Fibroblast of lung (primary cell): ENCODE results near the gene ATG4B.

Experiments
- EZH2 ChIP-seq: IDR thresholded peaks from 2 replicates; pipeline ENCODE4 v1.5.1; 2012; ENCODE audit warnings: low read length, control low read depth, mild to moderate bottlenecking; ENCODE audit errors: missing control alignments
- TF ChIP-seq, protein P1 (sequence below), 2 donors: IDR thresholded peaks in 1 of 2; conservative IDR thresholded peaks in 1 of 2; 1 replicate in 1 of 2; 2 replicates in 1 of 2; pipeline ENCODE4 v1.5.1; 2011 to 2012; ENCODE audit warnings: low read length in 2 of 2, control low read depth in 1 of 2, inconsistent platforms in 1 of 2, low read depth in 1 of 2, mild to moderate bottlenecking in 1 of 2

DNA sequence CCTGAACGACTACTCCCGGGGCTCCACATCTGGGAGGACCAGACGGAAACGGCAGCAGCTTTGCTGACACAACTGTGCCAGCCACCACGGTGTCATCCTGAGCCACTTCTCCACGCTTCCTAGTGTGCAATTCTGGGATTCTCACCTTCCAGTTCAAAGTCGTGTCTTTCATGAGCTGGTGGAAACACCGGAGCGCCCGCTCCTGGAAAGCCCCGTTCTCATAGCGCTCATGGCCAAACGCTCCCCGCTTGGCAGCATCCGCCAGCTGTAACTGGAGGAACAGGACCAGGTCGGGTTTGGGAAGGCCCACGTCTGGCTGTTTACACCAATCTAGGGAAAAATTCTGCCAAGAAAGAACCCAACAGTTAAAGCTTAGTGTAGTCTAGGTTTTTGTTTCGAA is 40.8 kb downstream of the ATG4B start:
- TF ChIP-seq, protein P1, sequence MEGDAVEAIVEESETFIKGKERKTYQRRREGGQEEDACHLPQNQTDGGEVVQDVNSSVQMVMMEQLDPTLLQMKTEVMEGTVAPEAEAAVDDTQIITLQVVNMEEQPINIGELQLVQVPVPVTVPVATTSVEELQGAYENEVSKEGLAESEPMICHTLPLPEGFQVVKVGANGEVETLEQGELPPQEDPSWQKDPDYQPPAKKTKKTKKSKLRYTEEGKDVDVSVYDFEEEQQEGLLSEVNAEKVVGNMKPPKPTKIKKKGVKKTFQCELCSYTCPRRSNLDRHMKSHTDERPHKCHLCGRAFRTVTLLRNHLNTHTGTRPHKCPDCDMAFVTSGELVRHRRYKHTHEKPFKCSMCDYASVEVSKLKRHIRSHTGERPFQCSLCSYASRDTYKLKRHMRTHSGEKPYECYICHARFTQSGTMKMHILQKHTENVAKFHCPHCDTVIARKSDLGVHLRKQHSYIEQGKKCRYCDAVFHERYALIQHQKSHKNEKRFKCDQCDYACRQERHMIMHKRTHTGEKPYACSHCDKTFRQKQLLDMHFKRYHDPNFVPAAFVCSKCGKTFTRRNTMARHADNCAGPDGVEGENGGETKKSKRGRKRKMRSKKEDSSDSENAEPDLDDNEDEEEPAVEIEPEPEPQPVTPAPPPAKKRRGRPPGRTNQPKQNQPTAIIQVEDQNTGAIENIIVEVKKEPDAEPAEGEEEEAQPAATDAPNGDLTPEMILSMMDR (conservative IDR thresholded peaks at IDR 0.05 in 1 of 2, IDR thresholded peaks at IDR 0.05 in 1 of 2; ENCODE audit: low read depth in 1 of 2, low read length in 2 of 2) = no peak
- TF ChIP-seq EZH2 = no peak
